Ascending aorta (tissue), 2 donors: ENCODE results near the gene GATM. TPM values are rescaled to one million over a fixed set of nuclear protein-coding genes. Genes with fewer than 3 reads are reported as not detected.
"Not testable (repeated sequence)": the region's sequence is repeated elsewhere in the genome, so short reads cannot be mapped to it uniquely, and the experiment has no call there.

Source experiments
- DNase-seq, 2 donors: peaks; one replicate each; pipeline ENCODE4 v3.0.0-alpha.2; 2019; ENCODE audit warnings: low spot score in 2 of 2
- H3K27ac ChIP-seq, 2 donors: fragments of 200-600 bp; sonication (generic); one replicate each; pipeline ENCODE4 v1.5.1; 2016 to 2017; ENCODE audit warnings: mild to moderate bottlenecking in 1 of 2
- H3K27me3 ChIP-seq: fragments of 200-600 bp; sonication (generic); one replicate; pipeline ENCODE4 v1.5.1; 2017
- H3K36me3 ChIP-seq, 2 donors: fragments of 200-600 bp; sonication (generic); one replicate each; pipeline ENCODE4 v1.5.1; 2016
- H3K4me1 ChIP-seq, 2 donors: fragments of 200-600 bp; sonication (generic); one replicate each; pipeline ENCODE4 v1.5.1; 2016 to 2017; ENCODE audit warnings: mild to moderate bottlenecking in 1 of 2
- H3K4me3 ChIP-seq, 2 donors: fragments of 200-600 bp; sonication (generic); one replicate each; pipeline ENCODE4 v1.5.1; 2016 to 2017; ENCODE audit warnings: mild to moderate bottlenecking in 1 of 2
- H3K9me3 ChIP-seq, 2 donors: fragments of 200-600 bp; sonication (generic); one replicate each; pipeline ENCODE4 v1.5.1; 2016
- CTCF ChIP-seq, 3 experiments: fragments of 200-600 bp in 2 of 3; fragments of 450-650 bp in 1 of 3; sonication (generic) in 2 of 3; IDR thresholded peaks; one replicate each; pipeline ENCODE4 v1.5.1; 2016 to 2019; ENCODE audit warnings: antibody characterized with exemption in 3 of 3, mild to moderate bottlenecking in 1 of 3, moderate library complexity in 1 of 3
- intact Hi-C: fragments of 100-400 bp; cut with DNase I; formaldehyde crosslinking; loops from one replicate; pipeline ENCODE4 v1.15.1; 2023
- total RNA-seq: library from RNA; depleted of rRNA; stranded (reverse); fragments of >200 nt; gene quantifications from one replicate; pipeline ENCODE4 v1.1.0, GENCODE V29; 2016

The GATM gene
- total RNA-seq, 1 donor from 2014 or later, result 6.1 TPM

- no peaks in the 10 kb centered on the region for H3K27me3 ChIP-seq
- intact Hi-C loops, result no loop called here
- peaks cover 0 to 14% of the 10 kb centered on the region in 2 donors for H3K36me3 ChIP-seq
- H3K9me3 ChIP-seq, result no peaks in the 10 kb centered on the region
- H3K4me3 ChIP-seq, result no peak overlapping the region
- TF ChIP-seq CTCF (IDR thresholded peaks at IDR 0.05), result no peak
- no peak for DNase-seq
- H3K4me1 ChIP-seq, result peaks cover under 1 to 2% of the 10 kb centered on the region in 2 donors
- no peak overlapping the region for H3K27ac ChIP-seq
Measured at GRCh38 chr15:45372041-45372995, 6.0 kb downstream of the GATM start.

- H3K27ac ChIP-seq, result no peak overlapping the region
- no peak for TF ChIP-seq CTCF (IDR thresholded peaks at IDR 0.05)
- no peaks in the 10 kb centered on the region for H3K9me3 ChIP-seq
- no peaks in the 10 kb centered on the region for H3K27me3 ChIP-seq
- H3K4me1 ChIP-seq, result no peaks in the 10 kb centered on the region
- DNase-seq, result no peak
- H3K4me3 ChIP-seq, result no peak overlapping the region
- intact Hi-C loops, result no loop called here
- peaks cover 0 to 14% of the 10 kb centered on the region in 2 donors for H3K36me3 ChIP-seq
Measured at GRCh38 chr15:45371546-45371945, 6.8 kb downstream of the GATM start.

- H3K27me3 ChIP-seq, intact Hi-C loops, H3K27ac ChIP-seq, H3K4me3 ChIP-seq, H3K4me1 ChIP-seq, DNase-seq, H3K9me3 ChIP-seq: not testable (repeated sequence)
- H3K36me3 ChIP-seq, result peaks cover 12 to 17% of the 10 kb centered on the region in 2 donors
Measured at GRCh38 chr15:45370042-45370441, 8.3 kb downstream of the GATM start.

- H3K4me1 ChIP-seq, H3K4me3 ChIP-seq, DNase-seq, H3K9me3 ChIP-seq, H3K27me3 ChIP-seq, intact Hi-C loops: not testable (repeated sequence)
- Histone ChIP-seq H3K36me3 (peaks cover 33 to 35% of the 10 kb centered on the region in 2 donors), H3K27ac (peak overlapping the region in 1 of 2 donors; percentile 33)
Measured at GRCh38 chr15:45367222-45367621, 11.1 kb downstream of the GATM start.

- no peak overlapping the region for H3K27ac ChIP-seq
Measured at GRCh38 chr15:45364271-45364670, 14.1 kb downstream of the GATM start.

GRCh38 chr15:45363801-45364200 is 14.5 kb downstream of the GATM start:
- no peak for DNase-seq
- Histone ChIP-seq H3K9me3 (no peaks in the 10 kb centered on the region), H3K4me3 (no peak overlapping the region), H3K36me3 (peaks cover 33 to 37% of the 10 kb centered on the region in 2 donors), H3K27me3 (no peaks in the 10 kb centered on the region), H3K27ac (no peak overlapping the region), H3K4me1 (no peaks in the 10 kb centered on the region)
- intact Hi-C loops, result no loop called here
- TF ChIP-seq CTCF (IDR thresholded peaks at IDR 0.05), result no peak

More at GRCh38 chr15:45364271-45364670, 14.1 kb downstream of the GATM start:
- DNase-seq, result no peak
- Histone ChIP-seq H3K9me3 (no peaks in the 10 kb centered on the region), H3K4me3 (no peak overlapping the region), H3K4me1 (no peaks in the 10 kb centered on the region), H3K36me3 (peaks cover 33 to 37% of the 10 kb centered on the region in 2 donors), H3K27me3 (no peaks in the 10 kb centered on the region)
- intact Hi-C loops, result no loop called here
- no peak for TF ChIP-seq CTCF (IDR thresholded peaks at IDR 0.05)
